C4-2B (cell line): ENCODE results near the gene HTT.

ENCODE experiments used
- ZFX ChIP-seq: fragments of 450-650 bp; IDR thresholded peaks from 2 replicates; pipeline ENCODE4 v1.6.1; 2017
- TF ChIP-seq, protein P1 (sequence below): fragments of 450-650 bp; conservative IDR thresholded peaks from 2 replicates; pipeline ENCODE4 v1.5.1; 2017; ENCODE audit warnings: mild to moderate bottlenecking

DNA sequence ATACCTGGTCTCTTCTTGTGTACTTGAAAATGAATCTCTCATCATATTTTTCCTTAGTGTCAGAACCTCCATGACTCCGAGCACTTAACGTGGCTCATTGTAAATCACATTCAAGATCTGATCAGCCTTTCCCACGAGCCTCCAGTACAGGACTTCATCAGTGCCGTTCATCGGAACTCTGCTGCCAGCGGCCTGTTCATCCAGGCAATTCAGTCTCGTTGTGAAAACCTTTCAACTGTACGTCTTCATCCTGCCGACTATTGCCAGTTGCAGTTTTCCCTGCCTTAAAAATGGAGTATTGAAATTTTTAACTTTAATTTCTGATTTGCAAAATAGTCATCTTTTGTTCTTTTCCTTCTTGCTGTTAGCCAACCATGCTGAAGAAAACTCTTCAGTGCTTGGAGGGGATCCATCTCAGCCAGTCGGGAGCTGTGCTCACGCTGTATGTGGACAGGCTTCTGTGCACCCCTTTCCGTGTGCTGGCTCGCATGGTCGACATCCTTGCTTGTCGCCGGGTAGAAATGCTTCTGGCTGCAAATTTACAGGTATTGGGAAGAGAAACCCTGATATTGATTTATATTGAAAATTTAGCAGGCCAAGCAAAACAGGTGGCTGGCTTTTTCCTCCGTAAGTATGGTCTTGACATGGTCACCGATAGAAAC lies 132.1 kb downstream of the HTT start:
- TF ChIP-seq, protein P1, sequence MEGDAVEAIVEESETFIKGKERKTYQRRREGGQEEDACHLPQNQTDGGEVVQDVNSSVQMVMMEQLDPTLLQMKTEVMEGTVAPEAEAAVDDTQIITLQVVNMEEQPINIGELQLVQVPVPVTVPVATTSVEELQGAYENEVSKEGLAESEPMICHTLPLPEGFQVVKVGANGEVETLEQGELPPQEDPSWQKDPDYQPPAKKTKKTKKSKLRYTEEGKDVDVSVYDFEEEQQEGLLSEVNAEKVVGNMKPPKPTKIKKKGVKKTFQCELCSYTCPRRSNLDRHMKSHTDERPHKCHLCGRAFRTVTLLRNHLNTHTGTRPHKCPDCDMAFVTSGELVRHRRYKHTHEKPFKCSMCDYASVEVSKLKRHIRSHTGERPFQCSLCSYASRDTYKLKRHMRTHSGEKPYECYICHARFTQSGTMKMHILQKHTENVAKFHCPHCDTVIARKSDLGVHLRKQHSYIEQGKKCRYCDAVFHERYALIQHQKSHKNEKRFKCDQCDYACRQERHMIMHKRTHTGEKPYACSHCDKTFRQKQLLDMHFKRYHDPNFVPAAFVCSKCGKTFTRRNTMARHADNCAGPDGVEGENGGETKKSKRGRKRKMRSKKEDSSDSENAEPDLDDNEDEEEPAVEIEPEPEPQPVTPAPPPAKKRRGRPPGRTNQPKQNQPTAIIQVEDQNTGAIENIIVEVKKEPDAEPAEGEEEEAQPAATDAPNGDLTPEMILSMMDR, result no peak
- no peak for TF ChIP-seq ZFX
